ENCODE data around the gene NAXD. TPM values are rescaled to one million over a fixed set of nuclear protein-coding genes. Genes with fewer than 3 reads are reported as not detected.

The NAXD gene
- total RNA-seq, 1 donor from 2014 or later, result 35.0 TPM

GRCh38 chr13:110627351-110627750 lies 12.0 kb downstream of the NAXD start:
- no peaks in the 10 kb centered on the region for H3K9me3 Mint-ChIP-seq
- H3K27ac Mint-ChIP-seq (ENCODE audit: unreplicated experiment), result no peak overlapping the region
- no peak overlapping the region for H3K4me3 Mint-ChIP-seq
- TF ChIP-seq CTCF (conservative IDR thresholded peaks at IDR 0.05), result no peak
- DNase-seq (ENCODE audit: low read depth, low spot score), result no peak
- H3K27me3 Mint-ChIP-seq (ENCODE audit: low read depth), result no peaks in the 10 kb centered on the region
- no peaks in the 10 kb centered on the region for H3K4me1 Mint-ChIP-seq
- peaks cover 20% of the 10 kb centered on the region for H3K36me3 Mint-ChIP-seq (ENCODE audit: low read depth)

GRCh38 chr13:110627761-110628476 lies 12.6 kb downstream of the NAXD start:
- peak overlapping the region; percentile 81 for H3K27ac Mint-ChIP-seq (ENCODE audit: unreplicated experiment)
- H3K36me3 Mint-ChIP-seq (ENCODE audit: low read depth), result peaks cover 21% of the 10 kb centered on the region

GRCh38 chr13:110628477-110628793 lies 13.1 kb downstream of the NAXD start:
- H3K9me3 Mint-ChIP-seq, result no peaks in the 10 kb centered on the region
- TF ChIP-seq CTCF (conservative IDR thresholded peaks at IDR 0.05), result no peak
- H3K27me3 Mint-ChIP-seq (ENCODE audit: low read depth), result no peaks in the 10 kb centered on the region
- no peak for DNase-seq (ENCODE audit: low read depth, low spot score)
- no peak overlapping the region for H3K4me3 Mint-ChIP-seq
- no peaks in the 10 kb centered on the region for H3K4me1 Mint-ChIP-seq
- H3K27ac Mint-ChIP-seq (ENCODE audit: unreplicated experiment), result peak overlapping the region; percentile 81
- peaks cover 20% of the 10 kb centered on the region for H3K36me3 Mint-ChIP-seq (ENCODE audit: low read depth)

More at GRCh38 chr13:110627761-110628476, 12.6 kb downstream of the NAXD start:
- no peak for DNase-seq (ENCODE audit: low read depth, low spot score)
- Mint-ChIP-seq H3K9me3 (no peaks in the 10 kb centered on the region), H3K4me3 (no peak overlapping the region), H3K27me3 (ENCODE audit: low read depth) (no peaks in the 10 kb centered on the region), H3K4me1 (no peaks in the 10 kb centered on the region)
- TF ChIP-seq CTCF (conservative IDR thresholded peaks at IDR 0.05), result no peak

GRCh38 chr13:110628952-110629701 lies 13.8 kb downstream of the NAXD start:
- H3K4me1 Mint-ChIP-seq, result no peaks in the 10 kb centered on the region
- no peaks in the 10 kb centered on the region for H3K27me3 Mint-ChIP-seq (ENCODE audit: low read depth)
- no peak overlapping the region for H3K27ac Mint-ChIP-seq (ENCODE audit: unreplicated experiment)
- no peaks in the 10 kb centered on the region for H3K9me3 Mint-ChIP-seq
- DNase-seq (ENCODE audit: low read depth, low spot score), result no peak
- no peak overlapping the region for H3K4me3 Mint-ChIP-seq
- peaks cover 20% of the 10 kb centered on the region for H3K36me3 Mint-ChIP-seq (ENCODE audit: low read depth)
- no peak for TF ChIP-seq CTCF (conservative IDR thresholded peaks at IDR 0.05)

- Mint-ChIP-seq H3K4me1 (no peaks in the 10 kb centered on the region), H3K4me3 (no peak overlapping the region), H3K27me3 (ENCODE audit: low read depth) (no peaks in the 10 kb centered on the region), H3K27ac (ENCODE audit: unreplicated experiment) (no peak overlapping the region), H3K9me3 (no peaks in the 10 kb centered on the region), H3K36me3 (ENCODE audit: low read depth) (peaks cover 20% of the 10 kb centered on the region)
- TF ChIP-seq CTCF (conservative IDR thresholded peaks at IDR 0.05), result no peak
- DNase-seq (ENCODE audit: low read depth, low spot score), result no peak
Observed at GRCh38 chr13:110629735-110630134, 14.4 kb downstream of the NAXD start.

Data from neural crest cell (in vitro differentiated cells).